ENCODE measurements around the gene GPX4. TPM values are rescaled to one million over a fixed set of nuclear protein-coding genes. Genes with fewer than 3 reads are reported as not detected.
A peak's percentile ranks its signal among the peaks of the same experiment; 100 is the strongest.

Gene GPX4
- total RNA-seq, 1 experiment from 2014 or later: 251 TPM

- intact Hi-C loops (cut with micrococcal nuclease; ENCODE audit: unreplicated experiment): no loop called here
- Mint-ChIP-seq H3K36me3 (ENCODE audit: insufficient read depth, unreplicated experiment) (peaks cover 11% of the 10 kb centered on the region), H3K27me3 (ENCODE audit: unreplicated experiment) (no peaks in the 10 kb centered on the region), H3K27ac (ENCODE audit: unreplicated experiment) (no peak overlapping the region), H3K4me3 (ENCODE audit: low read depth, unreplicated experiment) (no peak overlapping the region), H3K9me3 (ENCODE audit: low read depth, unreplicated experiment) (no peaks in the 10 kb centered on the region), H3K4me1 (ENCODE audit: low read depth, unreplicated experiment) (no peaks in the 10 kb centered on the region)
- CTCF ChIA-PET: no interaction called here
- BruUV-seq (replicated peaks): no TSS peak
- DNase-seq: no peak
- TF ChIP-seq CTCF (IDR thresholded peaks at IDR 0.05; ENCODE audit: unreplicated experiment): no peak
These were observed 32.6 kb upstream of the GPX4 start for GRCh38 chr19:1070931-1071791.

GRCh38 chr19:1072371-1073015, 31.3 kb upstream of the GPX4 start:
- no peak for TF ChIP-seq CTCF (IDR thresholded peaks at IDR 0.05; ENCODE audit: unreplicated experiment)
- Mint-ChIP-seq H3K27me3 (ENCODE audit: unreplicated experiment) (no peaks in the 10 kb centered on the region), H3K36me3 (ENCODE audit: insufficient read depth, unreplicated experiment) (peaks cover 6% of the 10 kb centered on the region), H3K4me1 (ENCODE audit: low read depth, unreplicated experiment) (no peaks in the 10 kb centered on the region), H3K9me3 (ENCODE audit: low read depth, unreplicated experiment) (no peaks in the 10 kb centered on the region), H3K4me3 (ENCODE audit: low read depth, unreplicated experiment) (no peak overlapping the region), H3K27ac (ENCODE audit: unreplicated experiment) (no peak overlapping the region)
- BruUV-seq (replicated peaks): no TSS peak
- CTCF ChIA-PET: no interaction called here
- intact Hi-C loops (cut with micrococcal nuclease; ENCODE audit: unreplicated experiment): no loop called here
- no peak for DNase-seq

GRCh38 chr19:1073063-1073955, 30.5 kb upstream of the GPX4 start:
- Mint-ChIP-seq H3K4me1 (ENCODE audit: low read depth, unreplicated experiment) (no peaks in the 10 kb centered on the region), H3K27me3 (ENCODE audit: unreplicated experiment) (no peaks in the 10 kb centered on the region), H3K4me3 (ENCODE audit: low read depth, unreplicated experiment) (no peak overlapping the region), H3K9me3 (ENCODE audit: low read depth, unreplicated experiment) (no peaks in the 10 kb centered on the region), H3K36me3 (ENCODE audit: insufficient read depth, unreplicated experiment) (peaks cover 6% of the 10 kb centered on the region), H3K27ac (ENCODE audit: unreplicated experiment) (no peak overlapping the region)
- CTCF ChIA-PET: no interaction called here
- TF ChIP-seq CTCF (IDR thresholded peaks at IDR 0.05; ENCODE audit: unreplicated experiment): no peak
- no peak for DNase-seq
- intact Hi-C loops (cut with micrococcal nuclease; ENCODE audit: unreplicated experiment): no loop called here
- BruUV-seq (replicated peaks): no TSS peak

- Mint-ChIP-seq H3K9me3 (ENCODE audit: low read depth, unreplicated experiment) (no peaks in the 10 kb centered on the region), H3K4me3 (ENCODE audit: low read depth, unreplicated experiment) (peak overlapping the region; percentile 41), H3K36me3 (ENCODE audit: insufficient read depth, unreplicated experiment) (peaks cover 6% of the 10 kb centered on the region), H3K4me1 (ENCODE audit: low read depth, unreplicated experiment) (no peaks in the 10 kb centered on the region), H3K27me3 (ENCODE audit: unreplicated experiment) (no peaks in the 10 kb centered on the region), H3K27ac (ENCODE audit: unreplicated experiment) (no peak overlapping the region)
- no peak for TF ChIP-seq CTCF (IDR thresholded peaks at IDR 0.05; ENCODE audit: unreplicated experiment)
- intact Hi-C loops (cut with micrococcal nuclease; ENCODE audit: unreplicated experiment): no loop called here
- no TSS peak for BruUV-seq (replicated peaks)
- CTCF ChIA-PET: interaction anchor here (1.4 kb wide), 1 partner anchor 9 kb away, joined by 12 read pairs; no protein-coding TSS in a partner anchor
- DNase-seq: no peak
These were observed 29.8 kb upstream of the GPX4 start for GRCh38 chr19:1073956-1074517.
